Peyer's patch (tissue), 4 donors: Measurements from ENCODE around the gene SMURF1. TPM values are rescaled to one million over a fixed set of nuclear protein-coding genes. Genes with fewer than 3 reads are reported as not detected.

ENCODE experiments used
- DNase-seq, 3 donors: peaks; one replicate each; pipeline ENCODE4 v3.0.0-alpha.2; 2017 to 2019
- H3K27ac ChIP-seq, 4 donors: fragments of 200-600 bp; sonication (generic); one replicate each; pipeline ENCODE4 v1.5.1; 2016 to 2019
- H3K27me3 ChIP-seq, 2 donors: fragments of 200-600 bp; sonication (generic); one replicate each; pipeline ENCODE4 v1.5.1; 2019
- H3K36me3 ChIP-seq, 3 donors: fragments of 200-600 bp; sonication (generic); one replicate each; pipeline ENCODE4 v1.5.1; 2016 to 2019
- H3K4me1 ChIP-seq, 4 donors: fragments of 200-600 bp; sonication (generic); one replicate each; pipeline ENCODE4 v1.5.1; 2016 to 2019
- H3K4me3 ChIP-seq, 4 donors: fragments of 200-600 bp; sonication (generic); 1 replicate in 3 of 4; 2 replicates in 1 of 4; pipeline ENCODE4 v1.5.1; 2016 to 2019; ENCODE audit warnings: mild to moderate bottlenecking in 1 of 4
- H3K9me3 ChIP-seq, 4 donors: fragments of 200-600 bp; sonication (generic); one replicate each; pipeline ENCODE4 v1.5.1; 2016 to 2019; ENCODE audit warnings: mild to moderate bottlenecking in 1 of 4
- CTCF ChIP-seq, 6 experiments: fragments of 450-650 bp in 4 of 6; fragments of 200-600 bp in 2 of 6; sonication (generic) in 1 of 6; IDR thresholded peaks; one replicate each; pipeline ENCODE4 v1.5.1; 2017 to 2019; ENCODE audit warnings: antibody characterized with exemption in 6 of 6, mild to moderate bottlenecking in 3 of 6, moderate library complexity in 1 of 6
- POLR2A ChIP-seq, 2 donors: fragments of 450-650 bp; IDR thresholded peaks; one replicate each; pipeline ENCODE4 v1.5.1; 2017; ENCODE audit warnings: antibody characterized with exemption in 2 of 2, mild to moderate bottlenecking in 2 of 2, moderate library complexity in 2 of 2
- total RNA-seq, 4 donors: library from RNA; depleted of rRNA; stranded (reverse); fragments of >200 nt; gene quantifications; one replicate each; pipeline ENCODE4 v1.1.0, GENCODE V29; 2016

Gene SMURF1
- total RNA-seq, 4 donors from 2014 or later: 17.2 to 85.0 (median 43.0) TPM

- no peak for DNase-seq
- TF ChIP-seq POLR2A (IDR thresholded peaks at IDR 0.05) (no peak), CTCF (IDR thresholded peaks at IDR 0.05) (no peak)
- Histone ChIP-seq H3K9me3 (no peaks in the 10 kb centered on the region), H3K27ac (peak overlapping the region in 2 of 4 donors; percentile 13 to 53), H3K4me1 (peaks cover 0 to 6% (median 0%) of the 10 kb centered on the region in 4 donors), H3K4me3 (no peak overlapping the region), H3K27me3 (no peaks in the 10 kb centered on the region), H3K36me3 (peaks cover 0 to 72% (median 0%) of the 10 kb centered on the region in 3 donors)
Observed at GRCh38 chr7:98998821-98999725, 144.8 kb downstream of the SMURF1 start.

- H3K27me3 ChIP-seq: no peaks in the 10 kb centered on the region
- DNase-seq: no peak
- peaks cover 0 to 78% (median 0%) of the 10 kb centered on the region in 3 donors for H3K36me3 ChIP-seq
- TF ChIP-seq POLR2A (IDR thresholded peaks at IDR 0.05): no peak
- no peak for TF ChIP-seq CTCF (IDR thresholded peaks at IDR 0.05)
- no peak overlapping the region for H3K4me3 ChIP-seq
- H3K27ac ChIP-seq: no peak overlapping the region
- H3K4me1 ChIP-seq: peaks cover 0 to 6% (median 0%) of the 10 kb centered on the region in 4 donors
- H3K9me3 ChIP-seq: no peaks in the 10 kb centered on the region
Observed at GRCh38 chr7:98997846-98998245, 146.1 kb downstream of the SMURF1 start.

- Histone ChIP-seq H3K27ac (no peak overlapping the region), H3K4me1 (peaks cover 0 to 6% (median 0%) of the 10 kb centered on the region in 4 donors), H3K36me3 (peaks cover 0 to 81% (median 0%) of the 10 kb centered on the region in 3 donors), H3K27me3 (no peaks in the 10 kb centered on the region), H3K4me3 (no peak overlapping the region), H3K9me3 (no peaks in the 10 kb centered on the region)
- TF ChIP-seq POLR2A (IDR thresholded peaks at IDR 0.05) (no peak), CTCF (IDR thresholded peaks at IDR 0.05) (no peak)
- DNase-seq: no peak
Observed at GRCh38 chr7:98996150-98996552, 147.8 kb downstream of the SMURF1 start.

GRCh38 chr7:98995523-98996149, 148.3 kb downstream of the SMURF1 start:
- no peaks in the 10 kb centered on the region for H3K27me3 ChIP-seq
- peaks cover 0 to 6% (median 0%) of the 10 kb centered on the region in 4 donors for H3K4me1 ChIP-seq
- no peak overlapping the region for H3K27ac ChIP-seq
- H3K4me3 ChIP-seq: no peak overlapping the region
- H3K36me3 ChIP-seq: peaks cover 0 to 81% (median 0%) of the 10 kb centered on the region in 3 donors
- no peaks in the 10 kb centered on the region for H3K9me3 ChIP-seq
- TF ChIP-seq POLR2A (IDR thresholded peaks at IDR 0.05): no peak
- no peak for TF ChIP-seq CTCF (IDR thresholded peaks at IDR 0.05)
- no peak for DNase-seq

- TF ChIP-seq CTCF (IDR thresholded peaks at IDR 0.05) (no peak), POLR2A (IDR thresholded peaks at IDR 0.05) (no peak)
- peaks cover 0 to 81% (median 0%) of the 10 kb centered on the region in 3 donors for H3K36me3 ChIP-seq
- H3K27ac ChIP-seq: no peak overlapping the region
- no peaks in the 10 kb centered on the region for H3K9me3 ChIP-seq
- peak in 1 of 3 donors; percentile 1 for DNase-seq
- no peak overlapping the region for H3K4me3 ChIP-seq
- peaks cover 0 to 6% (median 0%) of the 10 kb centered on the region in 4 donors for H3K4me1 ChIP-seq
- H3K27me3 ChIP-seq: no peaks in the 10 kb centered on the region
Observed at GRCh38 chr7:98995111-98995510, 148.8 kb downstream of the SMURF1 start.
